HEK293T (cell line): ENCODE data around the gene SEMA3D.

Experiments
- BHLHE40 ChIP-seq: fragments of 450-650 bp; IDR thresholded peaks from 2 replicates; pipeline ENCODE4 v1.6.1; 2016; ENCODE audit warnings: mild to moderate bottlenecking, moderate library complexity, borderline replicate concordance
- CTBP1 ChIP-seq: fragments of 450-650 bp; IDR thresholded peaks from 2 replicates; pipeline ENCODE4 v1.6.1; 2016; ENCODE audit warnings: borderline replicate concordance
- ELF4 ChIP-seq: fragments of 450-650 bp; IDR thresholded peaks from 2 replicates; pipeline ENCODE4 v1.6.1; 2017; ENCODE audit warnings: antibody characterized with exemption
- FOXA1 ChIP-seq: fragments of 450-650 bp; IDR thresholded peaks from 2 replicates; pipeline ENCODE4 v1.6.1; 2016; ENCODE audit warnings: mild to moderate bottlenecking
- FOXM1 ChIP-seq: fragments of 450-650 bp; IDR thresholded peaks from 2 replicates; pipeline ENCODE4 v1.6.1; 2017; ENCODE audit warnings: mild to moderate bottlenecking, borderline replicate concordance
- HDGF ChIP-seq: fragments of 450-650 bp; IDR thresholded peaks from 2 replicates; pipeline ENCODE4 v1.6.1; 2017; ENCODE audit warnings: antibody characterized with exemption, borderline replicate concordance
- LEF1 ChIP-seq: fragments of 450-650 bp; IDR thresholded peaks from 2 replicates; pipeline ENCODE4 v1.6.1; 2017; ENCODE audit warnings: mild to moderate bottlenecking, borderline replicate concordance
- SUZ12 ChIP-seq: fragments of 450-650 bp; IDR thresholded peaks from 2 replicates; pipeline ENCODE4 v1.6.1; 2016; ENCODE audit warnings: mild to moderate bottlenecking
- TARDBP ChIP-seq: fragments of 450-650 bp; IDR thresholded peaks from 2 replicates; pipeline ENCODE4 v1.6.1; 2016
- ZNF384 ChIP-seq: fragments of 450-650 bp; IDR thresholded peaks from 2 replicates; pipeline ENCODE4 v1.6.1; 2016

DNA sequence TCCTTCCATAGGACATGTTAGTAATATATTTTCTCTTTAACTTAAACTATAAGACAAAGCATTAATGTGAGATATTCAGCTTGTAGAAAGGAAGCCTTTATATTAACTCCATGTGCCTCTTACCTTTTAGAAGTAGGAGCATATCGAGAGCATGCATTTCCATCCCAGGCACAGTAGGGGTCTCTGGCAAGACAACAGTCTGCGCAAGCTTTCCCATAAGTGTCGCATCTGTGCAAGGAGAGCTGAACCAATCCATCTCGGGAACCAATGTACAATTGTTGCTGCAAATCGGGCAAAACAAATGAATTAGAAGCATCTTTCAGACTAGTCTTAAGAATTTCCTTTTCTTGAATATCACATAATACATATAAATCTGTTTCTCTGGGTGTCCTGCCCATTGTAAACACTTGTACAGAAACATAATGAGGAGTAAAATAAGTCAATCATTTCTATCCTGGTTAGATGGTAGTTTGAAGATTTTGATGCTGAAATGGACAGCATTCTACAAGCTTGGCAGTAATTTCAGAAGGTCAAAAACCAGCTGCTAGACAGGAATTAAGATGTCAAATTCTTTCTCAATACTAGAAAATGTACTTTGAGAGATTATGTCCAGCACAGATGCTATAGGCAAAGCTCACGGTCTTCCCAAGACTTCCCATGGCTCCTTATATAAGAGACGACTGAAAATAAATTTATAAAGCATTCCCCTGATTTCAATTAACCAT, 171.8 kb downstream of the SEMA3D start:
- TF ChIP-seq FOXA1 (no peak), FOXM1 (no peak), HDGF (no peak), BHLHE40 (no peak), ZNF384 (no peak), SUZ12 (no peak), TARDBP (no peak), LEF1 (no peak), ELF4 (no peak), CTBP1 (no peak)
